GM23248 (cell line): Measurements from ENCODE around the gene GSTP1.
"Not testable (repeated sequence)": the region's sequence is repeated elsewhere in the genome, so short reads cannot be mapped to it uniquely, and the experiment has no call there.

Experiments
- EZH2 ChIP-seq: fragments of 200-600 bp; sonication (generic); IDR thresholded peaks from 2 replicates; pipeline ENCODE4 v1.6.1; 2018; ENCODE audit warnings: antibody characterized with exemption, mild to moderate bottlenecking; ENCODE audit not compliant: insufficient read depth, poor library complexity, severe bottlenecking
- EZH2phosphoT487 ChIP-seq: fragments of 200-600 bp; sonication (generic); IDR thresholded peaks from 2 replicates; pipeline ENCODE4 v1.6.1; 2018; ENCODE audit warnings: antibody characterized with exemption, moderate library complexity, mild to moderate bottlenecking, low read depth; ENCODE audit not compliant: insufficient read depth

DNA sequence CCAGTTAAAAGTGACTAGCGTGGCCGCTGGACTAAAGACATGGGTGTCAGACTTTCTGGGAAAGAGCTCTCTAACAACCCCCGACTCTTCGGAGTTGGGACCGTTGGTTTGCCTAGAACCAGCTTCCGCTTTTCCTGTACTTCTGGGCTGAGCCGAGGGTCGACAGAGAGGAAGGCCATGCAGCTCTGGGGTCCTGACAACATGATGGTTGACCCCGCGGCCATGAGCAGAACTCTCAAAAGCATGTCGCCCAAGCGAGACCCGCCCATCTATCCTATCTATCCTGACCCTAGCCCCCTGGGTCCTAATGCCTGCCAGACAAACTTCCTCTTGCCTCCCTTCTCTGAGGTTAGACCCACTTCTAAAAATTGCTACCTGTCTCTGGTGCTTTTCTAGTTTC lies 37.0 kb downstream of the GSTP1 start:
- TF ChIP-seq EZH2, EZH2phosphoT487: not testable (repeated sequence)
